ENCODE measurements around the gene KLHL11. TPM values are rescaled to one million over a fixed set of nuclear protein-coding genes. Genes with fewer than 3 reads are reported as not detected.

Gene KLHL11
- total RNA-seq, 1 experiment from 2014 or later: 16.8 TPM

GRCh38 chr17:41909088-41909487, 43.9 kb upstream of the KLHL11 start:
- WGBS (ENCODE audit: extremely low coverage, insufficient read length, low lambda C conversion rate): no CpG with 5 or more reads among the region's 13 CpGs
- Histone ChIP-seq H3K27me3 (ENCODE audit: insufficient read depth, low read length) (no peaks in the 10 kb centered on the region), H2BK15ac (ENCODE audit: low read depth, low read length) (no peak overlapping the region), H4K8ac (replicated peaks; ENCODE audit: insufficient read length, low read depth, low read length) (no peak overlapping the region), H4K20me1 (ENCODE audit: control insufficient read depth, insufficient read depth, insufficient read length) (peaks cover 10% of the 10 kb centered on the region), H3K79me2 (ENCODE audit: insufficient read depth, low read length) (peaks cover 13% of the 10 kb centered on the region; the same call in 1 of the 2 replicates), H3K56ac (ENCODE audit: insufficient read length, low read depth, low read length) (no peak overlapping the region), H3K4ac (ENCODE audit: low read depth, low read length) (no peak overlapping the region), H2BK12ac (ENCODE audit: insufficient read length, low read depth, low read length) (no peak overlapping the region), H3K27ac (ENCODE audit: insufficient read length, low read depth, low read length) (no peak overlapping the region), H2AFZ (ENCODE audit: low read length) (no peak overlapping the region), H2BK20ac (ENCODE audit: low read depth, low read length, poor library complexity, severe bottlenecking) (no peak overlapping the region), H4K5ac (ENCODE audit: insufficient read length, low read depth, low read length) (no peak overlapping the region), H4K91ac (ENCODE audit: insufficient read length, low read depth, low read length) (no peak overlapping the region), H3K23ac (ENCODE audit: insufficient read length, low read depth, low read length) (no peak overlapping the region), H3K9ac (ENCODE audit: extremely low read depth, insufficient read length, low read length) (no peak overlapping the region), H2BK5ac (ENCODE audit: insufficient read length, low read length) (no peak overlapping the region), H3K79me1 (ENCODE audit: insufficient read depth, low read depth, low read length, poor library complexity, severe bottlenecking) (peaks cover 6% of the 10 kb centered on the region), H3T11ph (ENCODE audit: low read length) (no peak overlapping the region), H2AK5ac (ENCODE audit: insufficient read length, low read length) (no peak overlapping the region), H3K14ac (ENCODE audit: insufficient read depth, low read length) (no peak overlapping the region; the same call in 1 of the 2 replicates), H3K4me1 (ENCODE audit: insufficient read depth, low read length) (no peaks in the 10 kb centered on the region), H3K18ac (ENCODE audit: insufficient read length, low read depth, low read length) (no peak overlapping the region), H3K9me3 (ENCODE audit: control insufficient read depth, low read depth, low read length) (no peaks in the 10 kb centered on the region), H3K23me2 (ENCODE audit: insufficient read length, low read depth, low read length, poor library complexity, severe bottlenecking) (no peaks in the 10 kb centered on the region), H2BK120ac (ENCODE audit: low read depth, low read length, poor library complexity, severe bottlenecking) (no peak overlapping the region), H3K4me2 (ENCODE audit: insufficient read depth, insufficient read length, low read length) (no peak overlapping the region)
- no peak for TF ChIP-seq CTCF (conservative IDR thresholded peaks at IDR 0.05)
- Mint-ChIP-seq H3K36me3 (ENCODE audit: insufficient read depth in 1 of 3, low read depth in 3 of 3) (peaks cover 73 to 98% (median 93%) of the 10 kb centered on the region in 3 experiments; a peak in 6 of 7 replicates), H3K9me3 (no peaks in the 10 kb centered on the region), H3K27me3 (ENCODE audit: low read depth) (no peaks in the 10 kb centered on the region), H3K27ac (no peak overlapping the region; a peak in 1 of 7 replicates), H3K4me3 (no peak overlapping the region), H3K4me1 (peaks cover 5 to 6% of the 10 kb centered on the region in 2 experiments)
- DNase-seq: no peak
